ENCODE results near the gene SIGLEC9.

SIGLEC9 gene

DNA sequence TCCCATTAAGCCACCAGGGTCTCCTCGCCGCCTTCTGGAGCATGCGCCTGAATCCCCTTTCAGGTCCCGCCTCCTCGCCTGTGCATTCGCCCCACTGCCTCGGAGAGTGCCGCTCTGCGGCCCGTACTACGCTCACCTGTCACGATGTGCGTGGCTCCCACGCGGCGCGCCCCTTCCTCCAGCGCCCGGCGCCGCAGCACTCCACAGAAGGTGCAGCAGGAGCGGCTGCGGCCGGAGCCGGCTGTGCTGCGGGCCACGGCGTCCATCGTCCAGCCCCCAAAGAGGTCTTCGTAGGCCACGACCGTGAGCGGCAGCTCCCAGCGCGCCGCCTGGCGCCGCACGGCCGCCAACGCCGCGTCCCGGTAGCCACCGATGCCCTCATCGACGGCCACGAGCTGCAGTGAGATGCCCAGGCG, 20.8 kb upstream of the SIGLEC9 start:
- Mint-ChIP-seq H3K4me1 (peaks cover 17% of the 10 kb centered on the region), H3K9me3 (no peaks in the 10 kb centered on the region), H3K27me3 (ENCODE audit: low read depth, poor library complexity) (peaks cover 7% of the 10 kb centered on the region), H3K27ac (no peak overlapping the region), H3K36me3 (ENCODE audit: low read depth) (peaks cover 23% of the 10 kb centered on the region), H3K4me3 (no peak overlapping the region)
- DNase-seq: no peak
- TF ChIP-seq, protein P1, sequence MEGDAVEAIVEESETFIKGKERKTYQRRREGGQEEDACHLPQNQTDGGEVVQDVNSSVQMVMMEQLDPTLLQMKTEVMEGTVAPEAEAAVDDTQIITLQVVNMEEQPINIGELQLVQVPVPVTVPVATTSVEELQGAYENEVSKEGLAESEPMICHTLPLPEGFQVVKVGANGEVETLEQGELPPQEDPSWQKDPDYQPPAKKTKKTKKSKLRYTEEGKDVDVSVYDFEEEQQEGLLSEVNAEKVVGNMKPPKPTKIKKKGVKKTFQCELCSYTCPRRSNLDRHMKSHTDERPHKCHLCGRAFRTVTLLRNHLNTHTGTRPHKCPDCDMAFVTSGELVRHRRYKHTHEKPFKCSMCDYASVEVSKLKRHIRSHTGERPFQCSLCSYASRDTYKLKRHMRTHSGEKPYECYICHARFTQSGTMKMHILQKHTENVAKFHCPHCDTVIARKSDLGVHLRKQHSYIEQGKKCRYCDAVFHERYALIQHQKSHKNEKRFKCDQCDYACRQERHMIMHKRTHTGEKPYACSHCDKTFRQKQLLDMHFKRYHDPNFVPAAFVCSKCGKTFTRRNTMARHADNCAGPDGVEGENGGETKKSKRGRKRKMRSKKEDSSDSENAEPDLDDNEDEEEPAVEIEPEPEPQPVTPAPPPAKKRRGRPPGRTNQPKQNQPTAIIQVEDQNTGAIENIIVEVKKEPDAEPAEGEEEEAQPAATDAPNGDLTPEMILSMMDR (IDR thresholded peaks at IDR 0.05): no peak

- Mint-ChIP-seq H3K27ac (peak overlapping the region; percentile 50), H3K36me3 (ENCODE audit: low read depth) (peaks cover 19% of the 10 kb centered on the region), H3K27me3 (ENCODE audit: low read depth, poor library complexity) (peaks cover 7% of the 10 kb centered on the region), H3K9me3 (no peaks in the 10 kb centered on the region), H3K4me3 (peak overlapping the region; percentile 94), H3K4me1 (peaks cover 17% of the 10 kb centered on the region)
- TF ChIP-seq, protein P1 (IDR thresholded peaks at IDR 0.05): no peak
- DNase-seq: no peak
Measured at GRCh38 chr19:51107406-51108065, 17.2 kb upstream of the SIGLEC9 start.

- peaks cover 7% of the 10 kb centered on the region for H3K27me3 Mint-ChIP-seq (ENCODE audit: low read depth, poor library complexity)
- peak within 1 kb of the TSS; percentile 84 for H3K27ac Mint-ChIP-seq
- H3K9me3 Mint-ChIP-seq: no peaks in the 10 kb centered on the region
- peak within 1 kb of the TSS; percentile 94 for H3K4me3 Mint-ChIP-seq
- peaks cover 12% of the 10 kb centered on the region for H3K36me3 Mint-ChIP-seq (ENCODE audit: low read depth)
- TF ChIP-seq, protein P1 (IDR thresholded peaks at IDR 0.05): no peak
- H3K4me1 Mint-ChIP-seq: peaks cover 17% of the 10 kb centered on the region
- peak; percentile 97 for DNase-seq
Measured at GRCh38 chr19:51108066-51108804, 16.5 kb upstream of the SIGLEC9 start, which contains the start of gene CTU1. Gene CTU1 (minus strand): TSS chr19:51108409. CDS start chr19:51104569, 3,840 bp downstream.

GRCh38 chr19:51108805-51109146, 15.9 kb upstream of the SIGLEC9 start:
- TF ChIP-seq, protein P1 (IDR thresholded peaks at IDR 0.05): no peak
- Mint-ChIP-seq H3K27me3 (ENCODE audit: low read depth, poor library complexity) (peaks cover 7% of the 10 kb centered on the region), H3K9me3 (no peaks in the 10 kb centered on the region), H3K36me3 (ENCODE audit: low read depth) (peaks cover 10% of the 10 kb centered on the region), H3K4me3 (peak overlapping the region; percentile 94), H3K4me1 (peaks cover 17% of the 10 kb centered on the region), H3K27ac (peak overlapping the region; percentile 66)
- DNase-seq: no peak

DNA sequence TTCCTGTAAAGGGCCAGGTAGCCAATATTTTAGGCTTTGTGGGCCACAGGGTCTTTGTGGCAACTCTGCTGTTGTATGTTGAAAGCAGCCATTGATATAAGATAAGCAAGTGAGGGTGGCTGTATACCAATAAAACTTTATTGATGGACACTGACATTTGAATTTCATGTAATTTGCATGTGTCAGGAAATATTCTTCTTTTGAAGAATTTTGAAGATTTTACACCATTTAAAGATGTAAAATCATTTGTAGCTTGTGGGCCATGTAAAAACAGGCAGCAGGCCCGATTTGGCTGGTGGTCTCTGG, 14.1 kb upstream of the SIGLEC9 start:
- H3K27me3 Mint-ChIP-seq (ENCODE audit: low read depth, poor library complexity): peaks cover 18% of the 10 kb centered on the region
- H3K9me3 Mint-ChIP-seq: no peaks in the 10 kb centered on the region
- H3K36me3 Mint-ChIP-seq (ENCODE audit: low read depth): peaks cover 6% of the 10 kb centered on the region
- H3K27ac Mint-ChIP-seq: no peak overlapping the region
- H3K4me1 Mint-ChIP-seq: peaks cover 17% of the 10 kb centered on the region
- TF ChIP-seq, protein P1 (IDR thresholded peaks at IDR 0.05): no peak
- DNase-seq: no peak
- no peak overlapping the region for H3K4me3 Mint-ChIP-seq
